ENCODE data around the gene ZSCAN18. TPM values are rescaled to one million over a fixed set of nuclear protein-coding genes. Genes with fewer than 3 reads are reported as not detected.
A peak's percentile ranks its signal among the peaks of the same experiment; 100 is the strongest.
"Not testable (repeated sequence)": the region's sequence is repeated elsewhere in the genome, so short reads cannot be mapped to it uniquely, and the experiment has no call there.

Gene ZSCAN18
- 10 to 100 TPM; 27.0 to 31.7 TPM for total RNA-seq

DNA sequence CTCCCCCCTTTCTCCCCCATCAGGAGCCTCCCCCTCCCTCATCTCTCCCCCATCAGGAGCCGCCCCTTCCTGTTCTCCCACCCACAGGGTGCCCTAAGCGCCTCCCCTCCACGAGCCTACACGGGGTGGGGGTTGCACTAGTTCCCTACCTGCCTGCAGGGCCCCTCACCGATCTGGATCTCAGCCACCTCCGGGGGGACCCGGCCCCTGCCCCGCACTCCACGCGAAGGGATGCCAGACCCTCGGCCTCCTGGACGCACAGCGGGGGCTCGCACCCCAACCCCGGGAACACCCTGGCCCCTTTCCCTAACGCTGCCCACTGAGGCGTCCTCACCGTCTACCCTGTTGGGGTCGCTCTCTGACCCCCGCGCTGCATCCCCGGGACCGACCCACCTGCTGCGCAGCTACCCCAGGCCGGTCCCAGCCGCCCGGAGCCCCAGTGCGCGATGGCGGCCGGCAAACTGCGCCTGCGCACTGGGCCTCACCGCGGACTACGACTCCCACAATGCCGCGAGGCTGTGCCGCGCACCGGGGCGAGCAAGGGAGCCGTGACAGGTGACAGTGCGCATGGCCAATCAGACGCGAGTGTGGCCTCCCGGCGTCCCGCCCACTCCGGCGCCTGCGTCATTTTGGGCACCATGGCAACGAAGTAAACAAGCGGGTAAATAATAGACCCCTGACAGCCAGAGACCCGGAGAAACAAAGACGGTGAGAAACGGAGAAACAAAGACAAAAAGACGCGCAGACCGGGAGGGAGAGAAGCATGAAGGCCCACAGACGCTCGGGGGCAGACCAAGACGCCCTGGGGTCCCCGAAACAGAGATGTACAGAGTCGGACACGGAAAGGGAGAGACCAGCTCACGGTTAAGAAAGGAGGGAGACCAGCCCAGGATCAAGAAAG, at the start of gene ZSCAN18:
ZSCAN18 (minus strand) TSS at position 451 of the 901 bp plus-strand sequence. CDS start 7,964 bp downstream, outside the sequence.
- H3K4me3 Mint-ChIP-seq = peak within 1 kb of the TSS; percentile 76
- H3K36me3 Mint-ChIP-seq (ENCODE audit: low read depth) = peaks cover 32% of the 10 kb centered on the region
- CTCF ChIA-PET = interaction anchor here (2.3 kb wide), 1 partner anchor 58 kb away, joined by 6 read pairs; no protein-coding TSS in a partner anchor
- peaks cover 10% of the 10 kb centered on the region for H3K4me1 Mint-ChIP-seq (ENCODE audit: low read depth)
- DNase-seq (peak; percentile 98), ATAC-seq (peak; percentile 99)
- peak within 1 kb of the TSS; percentile 96 for H3K27ac Mint-ChIP-seq
- intact Hi-C loops (cut with micrococcal nuclease) = no loop called here
- TF ChIP-seq, protein P1, sequence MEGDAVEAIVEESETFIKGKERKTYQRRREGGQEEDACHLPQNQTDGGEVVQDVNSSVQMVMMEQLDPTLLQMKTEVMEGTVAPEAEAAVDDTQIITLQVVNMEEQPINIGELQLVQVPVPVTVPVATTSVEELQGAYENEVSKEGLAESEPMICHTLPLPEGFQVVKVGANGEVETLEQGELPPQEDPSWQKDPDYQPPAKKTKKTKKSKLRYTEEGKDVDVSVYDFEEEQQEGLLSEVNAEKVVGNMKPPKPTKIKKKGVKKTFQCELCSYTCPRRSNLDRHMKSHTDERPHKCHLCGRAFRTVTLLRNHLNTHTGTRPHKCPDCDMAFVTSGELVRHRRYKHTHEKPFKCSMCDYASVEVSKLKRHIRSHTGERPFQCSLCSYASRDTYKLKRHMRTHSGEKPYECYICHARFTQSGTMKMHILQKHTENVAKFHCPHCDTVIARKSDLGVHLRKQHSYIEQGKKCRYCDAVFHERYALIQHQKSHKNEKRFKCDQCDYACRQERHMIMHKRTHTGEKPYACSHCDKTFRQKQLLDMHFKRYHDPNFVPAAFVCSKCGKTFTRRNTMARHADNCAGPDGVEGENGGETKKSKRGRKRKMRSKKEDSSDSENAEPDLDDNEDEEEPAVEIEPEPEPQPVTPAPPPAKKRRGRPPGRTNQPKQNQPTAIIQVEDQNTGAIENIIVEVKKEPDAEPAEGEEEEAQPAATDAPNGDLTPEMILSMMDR (IDR thresholded peaks at IDR 0.05) = no peak
- H3K9me3 Mint-ChIP-seq = peaks cover 19% of the 10 kb centered on the region
- POLR2A ChIA-PET = no interaction called here
- H3K27me3 Mint-ChIP-seq = no peaks in the 10 kb centered on the region

DNA sequence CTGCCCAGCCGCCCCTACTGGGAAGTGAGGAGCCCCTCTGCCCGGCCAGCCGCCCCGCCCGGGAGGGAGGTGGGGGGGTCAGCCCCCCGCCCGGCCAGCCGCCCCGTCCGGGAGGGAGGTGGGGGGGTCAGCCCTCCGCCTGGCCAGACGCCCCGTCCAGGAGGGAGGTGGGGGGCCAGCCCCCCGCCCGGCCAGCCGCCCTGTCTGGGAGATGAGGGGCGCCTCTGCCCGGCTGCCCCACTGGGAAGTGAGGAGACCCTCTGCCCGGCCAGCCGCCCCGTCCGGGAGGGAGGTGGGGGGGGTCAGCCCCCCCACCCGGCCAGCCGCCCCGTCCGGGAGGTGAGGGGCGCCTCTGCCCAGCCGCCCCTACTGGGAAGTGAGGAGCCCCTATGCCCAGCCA, 49.4 kb upstream of the ZSCAN18 start:
- POLR2A ChIA-PET; H3K4me3 Mint-ChIP-seq; H3K27me3 Mint-ChIP-seq; DNase-seq; H3K27ac Mint-ChIP-seq; intact Hi-C loops (cut with micrococcal nuclease); ATAC-seq; CTCF ChIA-PET: not testable (repeated sequence)
- H3K4me1 Mint-ChIP-seq (ENCODE audit: low read depth) = peaks cover 12% of the 10 kb centered on the region
- peaks cover 41% of the 10 kb centered on the region for H3K36me3 Mint-ChIP-seq (ENCODE audit: low read depth)
- peaks cover 26% of the 10 kb centered on the region for H3K9me3 Mint-ChIP-seq

- CTCF ChIA-PET = no interaction called here
- POLR2A ChIA-PET = no interaction called here
- TF ChIP-seq, protein P1 (IDR thresholded peaks at IDR 0.05) = no peak
- Mint-ChIP-seq H3K27me3 (no peaks in the 10 kb centered on the region), H3K9me3 (peaks cover 31% of the 10 kb centered on the region), H3K4me1 (ENCODE audit: low read depth) (peaks cover 9% of the 10 kb centered on the region), H3K36me3 (ENCODE audit: low read depth) (peaks cover 57% of the 10 kb centered on the region), H3K4me3 (no peak overlapping the region), H3K27ac (no peak overlapping the region)
- ATAC-seq = no peak
- no peak for DNase-seq
- intact Hi-C loops (cut with micrococcal nuclease) = no loop called here
Observed at GRCh38 chr19:58145849-58146248, 47.8 kb upstream of the ZSCAN18 start.

DNA sequence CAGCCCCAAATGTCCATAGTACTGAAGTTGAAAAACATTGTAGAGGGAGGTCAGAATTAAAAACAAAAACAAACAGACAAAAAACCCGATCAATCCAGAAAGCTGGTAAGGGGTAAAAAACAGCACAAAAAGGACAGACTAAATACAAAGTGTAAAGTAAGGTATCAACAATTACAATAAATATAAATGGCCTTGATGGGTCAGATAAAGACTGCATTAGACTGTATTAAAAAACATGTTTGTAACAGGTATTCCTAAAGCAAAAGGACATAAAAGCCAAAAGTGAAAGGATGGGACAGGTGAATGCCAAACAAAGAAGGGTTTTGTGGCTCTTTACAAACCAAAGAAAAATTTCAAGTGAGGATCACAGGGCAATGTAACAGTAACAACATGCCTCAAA, 36.2 kb upstream of the ZSCAN18 start:
- peaks cover 56% of the 10 kb centered on the region for H3K9me3 Mint-ChIP-seq
- ATAC-seq (no peak), DNase-seq (no peak)
- no peaks in the 10 kb centered on the region for H3K27me3 Mint-ChIP-seq
- peaks cover 85% of the 10 kb centered on the region for H3K36me3 Mint-ChIP-seq (ENCODE audit: low read depth)
- POLR2A ChIA-PET = no interaction called here
- no peak overlapping the region for H3K27ac Mint-ChIP-seq
- TF ChIP-seq, protein P1 (IDR thresholded peaks at IDR 0.05) = no peak
- CTCF ChIA-PET = interaction anchor here (0.6 kb wide), 1 partner anchor 493 kb away, joined by 3 read pairs; no protein-coding TSS in a partner anchor
- intact Hi-C loops (cut with micrococcal nuclease) = no loop called here
- H3K4me3 Mint-ChIP-seq = no peak overlapping the region
- no peaks in the 10 kb centered on the region for H3K4me1 Mint-ChIP-seq (ENCODE audit: low read depth)

- Mint-ChIP-seq H3K27me3 (no peaks in the 10 kb centered on the region), H3K36me3 (ENCODE audit: low read depth) (peaks cover 80% of the 10 kb centered on the region), H3K4me1 (ENCODE audit: low read depth) (no peaks in the 10 kb centered on the region), H3K27ac (no peak overlapping the region), H3K9me3 (peaks cover 74% of the 10 kb centered on the region), H3K4me3 (no peak overlapping the region)
- intact Hi-C loops (cut with micrococcal nuclease) = no loop called here
- ATAC-seq = no peak
- ChIA-PET CTCF (interaction anchor here (1.5 kb wide), 1 partner anchor 13 kb away, joined by 4 read pairs; no protein-coding TSS in a partner anchor), POLR2A (no interaction called here)
- TF ChIP-seq, protein P1 (IDR thresholded peaks at IDR 0.05) = no peak
- no peak for DNase-seq
Observed at GRCh38 chr19:58129284-58129683, 31.3 kb upstream of the ZSCAN18 start.
